Testis (tissue), 2 donors: ENCODE data around the gene RFPL2.

Experiments used
- CTCF ChIP-seq, 3 experiments: fragments of 450-650 bp in 2 of 3; fragments of 200-600 bp in 1 of 3; sonication (generic) in 1 of 3; IDR thresholded peaks; one replicate each; pipeline ENCODE4 v1.5.1; 2016 to 2019; ENCODE audit warnings: antibody characterized with exemption in 3 of 3, mild to moderate bottlenecking in 2 of 3, moderate library complexity in 1 of 3
- POLR2A ChIP-seq: fragments of 450-650 bp; IDR thresholded peaks from one replicate; pipeline ENCODE4 v1.6.1; 2017; ENCODE audit warnings: antibody characterized with exemption, mild to moderate bottlenecking, moderate library complexity

- TF ChIP-seq CTCF (IDR thresholded peaks at IDR 0.05): no peak
- no peak for TF ChIP-seq POLR2A
These were observed 18.1 kb upstream of the RFPL2 start for GRCh38 chr22:32222991-32223390.
